SH-SY5Y (cell line): Measurements from ENCODE around the gene PPARG.

Experiments used
- GATA2 ChIP-seq: IDR thresholded peaks from 2 replicates; pipeline ENCODE4 v1.6.1; 2011; ENCODE audit warnings: mild to moderate bottlenecking, low read depth, low read length
- GATA3 ChIP-seq: IDR thresholded peaks from 2 replicates; pipeline ENCODE4 v1.6.1; 2011; ENCODE audit warnings: low read depth, mild to moderate bottlenecking, low read length, moderate library complexity

GRCh38 chr3:12393894-12394293, 105.0 kb downstream of the PPARG start:
- TF ChIP-seq GATA2 (no peak), GATA3 (no peak)
